Left lobe of liver (tissue), 1 donor: Measurements from ENCODE around the gene POMC. TPM values are rescaled to one million over a fixed set of nuclear protein-coding genes. Genes with fewer than 3 reads are reported as not detected.

Experiments used
- total RNA-seq: library from RNA; stranded (reverse); gene quantifications from one replicate; pipeline ENCODE4 v1.2.1, GENCODE V29; 2021
- donor health status: DM: no; HTN: yes; CAD: no.

Gene POMC
- total RNA-seq, 1 donor from 2014 or later, result 0.33 TPM

Other genes starting within 250 kb of the POMC start
- 4.2 TPM for gene ADCY3, start 248.3 kb downstream of the POMC start, total RNA-seq
- gene DNAJC27, start 196.6 kb downstream of the POMC start, total RNA-seq, result 1.9 TPM
- gene EFR3B, start 126.5 kb downstream of the POMC start, total RNA-seq, result 0.30 TPM
- gene DNMT3A, start 173.3 kb upstream of the POMC start, total RNA-seq, result 8.3 TPM